KMS-11 (cell line): ENCODE measurements around the gene NOL4L.

Experiments used
- H2AFZ ChIP-seq: fragments of 200-600 bp; sonication (generic); 2 replicates; pipeline ENCODE4 v1.6.1; 2016; ENCODE audit warnings: antibody characterized with exemption, mixed run types, low read depth
- H3K27ac ChIP-seq: fragments of 200-600 bp; sonication (generic); 2 replicates; pipeline ENCODE4 v1.6.1; 2016; ENCODE audit warnings: mild to moderate bottlenecking, mixed run types
- H3K27me3 ChIP-seq: fragments of 200-600 bp; sonication (generic); 2 replicates; pipeline ENCODE4 v1.6.1; 2017; ENCODE audit warnings: mild to moderate bottlenecking, low read depth, mixed run types, moderate library complexity; ENCODE audit not compliant: insufficient read depth
- H3K36me3 ChIP-seq: fragments of 200-600 bp; sonication (generic); 2 replicates; pipeline ENCODE4 v1.6.1; 2017; ENCODE audit warnings: mild to moderate bottlenecking, mixed run types; ENCODE audit not compliant: insufficient read depth
- H3K4me1 ChIP-seq: fragments of 200-600 bp; sonication (generic); 2 replicates; pipeline ENCODE4 v1.6.1; 2016; ENCODE audit warnings: mild to moderate bottlenecking, low read depth, mixed run types; ENCODE audit not compliant: poor library complexity, severe bottlenecking
- H3K4me2 ChIP-seq: fragments of 200-600 bp; sonication (generic); 2 replicates; pipeline ENCODE4 v1.7.0; 2016; ENCODE audit warnings: mild to moderate bottlenecking, mixed run types
- H3K4me3 ChIP-seq: fragments of 200-600 bp; sonication (generic); IDR thresholded peaks from 2 replicates; pipeline ENCODE4 v1.6.1; 2017; ENCODE audit warnings: low read depth, low read length, mixed read lengths; ENCODE audit not compliant: insufficient read depth
- H3K79me2 ChIP-seq: fragments of 200-600 bp; sonication (generic); 2 replicates; pipeline ENCODE4 v1.6.1; 2016; ENCODE audit warnings: low read depth, mixed run types; ENCODE audit not compliant: insufficient read depth
- H3K9ac ChIP-seq: fragments of 200-600 bp; sonication (generic); 2 replicates; pipeline ENCODE4 v1.6.1; 2016; ENCODE audit warnings: mild to moderate bottlenecking, mixed run types
- H4K20me1 ChIP-seq: fragments of 200-600 bp; sonication (generic); 2 replicates; pipeline ENCODE4 v1.6.1; 2016; ENCODE audit warnings: mild to moderate bottlenecking, mixed run types; ENCODE audit not compliant: insufficient read depth
- CTCF ChIP-seq: fragments of 200-600 bp; sonication (generic); conservative IDR thresholded peaks from 2 replicates; pipeline ENCODE4 v1.6.1; 2017; ENCODE audit warnings: low read depth, mild to moderate bottlenecking, antibody characterized with exemption, low read length, moderate library complexity, mixed read lengths

Gene NOL4L

DNA sequence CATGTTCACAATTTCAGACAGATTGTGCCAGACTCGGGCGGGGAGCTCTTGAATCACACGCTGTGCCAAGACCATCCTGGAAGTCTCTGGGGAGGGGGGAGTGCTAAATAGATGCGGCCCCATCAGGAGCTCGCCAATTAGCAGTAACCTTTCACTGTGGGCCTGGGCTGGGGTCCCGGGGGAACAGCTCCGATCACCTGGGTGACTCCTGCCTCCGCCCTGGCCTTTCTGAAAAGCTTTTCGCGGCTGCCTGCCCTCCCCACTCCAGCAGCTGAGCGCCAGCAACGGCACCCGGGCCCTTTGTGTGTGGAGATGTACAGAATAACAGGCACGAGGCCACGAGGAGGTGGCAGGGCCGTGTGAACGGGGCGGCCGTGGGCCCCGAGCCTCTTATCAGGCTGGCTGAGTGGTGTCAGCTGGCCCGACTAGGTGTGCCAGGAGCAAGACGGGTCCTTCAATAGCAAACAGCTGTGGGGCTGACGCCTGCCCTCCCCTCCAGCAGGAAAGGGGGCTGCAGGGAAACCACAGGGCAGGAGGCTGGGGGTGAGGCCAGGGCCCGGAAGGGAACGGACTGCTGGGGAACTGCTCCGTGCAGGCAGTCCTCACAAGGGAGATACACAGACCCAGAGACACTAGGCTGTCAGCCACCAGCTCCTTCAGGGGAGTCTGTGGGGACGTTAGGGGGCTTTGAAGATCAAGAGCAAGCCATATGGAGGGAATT lies 56.8 kb downstream of the NOL4L start:
- Histone ChIP-seq H3K27ac (no peak overlapping the region), H3K36me3 (no peaks in the 10 kb centered on the region), H3K9ac (no peak overlapping the region), H3K4me3 (no peak overlapping the region), H2AFZ (no peak overlapping the region), H3K4me1 (peaks cover 50% of the 10 kb centered on the region), H3K27me3 (no peaks in the 10 kb centered on the region), H4K20me1 (no peaks in the 10 kb centered on the region), H3K4me2 (no peak overlapping the region), H3K79me2 (no peaks in the 10 kb centered on the region)
- TF ChIP-seq CTCF = no peak

- Histone ChIP-seq H3K9ac (no peak overlapping the region), H2AFZ (no peak overlapping the region), H3K79me2 (no peaks in the 10 kb centered on the region), H4K20me1 (no peaks in the 10 kb centered on the region), H3K36me3 (no peaks in the 10 kb centered on the region), H3K4me3 (no peak overlapping the region), H3K4me2 (no peak overlapping the region), H3K27me3 (no peaks in the 10 kb centered on the region), H3K27ac (no peak overlapping the region), H3K4me1 (peaks cover 58% of the 10 kb centered on the region)
- no peak for TF ChIP-seq CTCF
These were observed 57.6 kb downstream of the NOL4L start for GRCh38 chr20:32527447-32528055.

- TF ChIP-seq CTCF = no peak
- Histone ChIP-seq H3K4me1 (peaks cover 63% of the 10 kb centered on the region), H3K79me2 (no peaks in the 10 kb centered on the region), H3K27ac (no peak overlapping the region), H3K4me3 (no peak overlapping the region), H4K20me1 (no peaks in the 10 kb centered on the region), H2AFZ (no peak overlapping the region), H3K27me3 (no peaks in the 10 kb centered on the region), H3K9ac (no peak overlapping the region; the same call in 1 of the 2 replicates), H3K4me2 (no peak overlapping the region; the same call in 1 of the 2 replicates), H3K36me3 (no peaks in the 10 kb centered on the region)
These were observed 58.1 kb downstream of the NOL4L start for GRCh38 chr20:32527052-32527446.

GRCh38 chr20:32526541-32526940 lies 58.6 kb downstream of the NOL4L start:
- Histone ChIP-seq H3K4me1 (peaks cover 65% of the 10 kb centered on the region), H3K9ac (no peak overlapping the region; the same call in 1 of the 2 replicates), H2AFZ (no peak overlapping the region), H3K4me2 (peak overlapping the region; percentile 29; the same call in 1 of the 2 replicates), H4K20me1 (no peaks in the 10 kb centered on the region), H3K27ac (no peak overlapping the region), H3K4me3 (no peak overlapping the region), H3K36me3 (no peaks in the 10 kb centered on the region), H3K27me3 (no peaks in the 10 kb centered on the region), H3K79me2 (no peaks in the 10 kb centered on the region)
- TF ChIP-seq CTCF = no peak
